ENCODE results near the gene CR1L.

GRCh38 chr1:207747627-207748492, 102.9 kb downstream of the CR1L start:
- TF ChIP-seq CTCF (conservative IDR thresholded peaks at IDR 0.05; ENCODE audit: low read length) (no peak), EZH2phosphoT487 (IDR thresholded peaks at IDR 0.05; ENCODE audit: borderline replicate concordance) (no peak)

Data from Loucy (cell line).